Keratinocyte (primary cell): ENCODE measurements around the gene DCAF17. TPM values are rescaled to one million over a fixed set of nuclear protein-coding genes. Genes with fewer than 3 reads are reported as not detected.
"Not testable (repeated sequence)": the region's sequence is repeated elsewhere in the genome, so short reads cannot be mapped to it uniquely, and the experiment has no call there.

Experiments used
- DNase-seq: peaks from one replicate; pipeline ENCODE4 v3.0.0-alpha.2; 2011; ENCODE audit warnings: low read depth, missing footprints, low spot score
- FAIRE-seq: peaks from 2 replicates; lab custom pipeline; 2011; peaks lifted over from hg19 to GRCh38; lab: Jason Lieb, UNC
- H2AFZ ChIP-seq: 2 replicates; pipeline ENCODE4 v1.6.0; 2012; ENCODE audit warnings: low read length, control low read depth, inconsistent platforms; ENCODE audit not compliant: control insufficient read depth
- H3K27ac ChIP-seq: 2 replicates; pipeline ENCODE4 v1.5.1; 2011; ENCODE audit warnings: low read length; ENCODE audit not compliant: control insufficient read depth, insufficient read depth
- H3K27me3 ChIP-seq: 3 replicates; pipeline ENCODE4 v1.6.0; 2011; ENCODE audit warnings: low read length; ENCODE audit not compliant: control insufficient read depth, insufficient read depth; ENCODE audit errors: extremely low read depth
- H3K36me3 ChIP-seq, 2 experiments: 2 replicates in 1 of 2; 3 replicates in 1 of 2; pipeline ENCODE4 v1.5.1; 2011; ENCODE audit warnings: low read length in 2 of 2, mild to moderate bottlenecking in 1 of 2; ENCODE audit not compliant: control insufficient read depth in 2 of 2, insufficient read depth in 2 of 2; ENCODE audit errors: extremely low read depth in 1 of 2
- H3K4me1 ChIP-seq: 3 replicates; pipeline ENCODE4 v1.5.1; 2011; ENCODE audit warnings: low read length; ENCODE audit not compliant: control insufficient read depth, insufficient read depth; ENCODE audit errors: extremely low read depth
- H3K4me2 ChIP-seq: 3 replicates; pipeline ENCODE4 v1.6.0; 2011; ENCODE audit warnings: low read depth, low read length; ENCODE audit not compliant: control insufficient read depth, insufficient read depth; ENCODE audit errors: extremely low read depth
- H3K4me3 ChIP-seq, 3 experiments: fragments of 200-600 bp in 1 of 3; sonication (generic) in 1 of 3; 2 replicates in 2 of 3; 3 replicates in 1 of 3; pipeline ENCODE4 v1.5.1; 2011 to 2016; ENCODE audit warnings: low read length in 3 of 3, mild to moderate bottlenecking in 3 of 3, control low read depth in 2 of 3, inconsistent platforms in 1 of 3, low read depth in 1 of 3, mixed read lengths in 1 of 3, mixed run types in 1 of 3, moderate library complexity in 1 of 3; ENCODE audit not compliant: control insufficient read depth in 2 of 3, insufficient read depth in 2 of 3; ENCODE audit errors: extremely low read depth in 1 of 3
- H3K79me2 ChIP-seq: 2 replicates; pipeline ENCODE4 v1.6.0; 2012; ENCODE audit warnings: low read length; ENCODE audit not compliant: control insufficient read depth, insufficient read depth
- H3K9ac ChIP-seq: 3 replicates; pipeline ENCODE4 v1.6.0; 2011; ENCODE audit warnings: low read length; ENCODE audit not compliant: control insufficient read depth, insufficient read depth; ENCODE audit errors: extremely low read depth
- H3K9me1 ChIP-seq: 3 replicates; pipeline ENCODE4 v1.6.0; 2011; ENCODE audit warnings: low read length; ENCODE audit not compliant: control insufficient read depth, insufficient read depth; ENCODE audit errors: extremely low read depth
- H3K9me3 ChIP-seq: 2 replicates; pipeline ENCODE4 v1.5.1; 2012; ENCODE audit warnings: low read depth, low read length; ENCODE audit not compliant: control insufficient read depth
- H4K20me1 ChIP-seq: 3 replicates; pipeline ENCODE4 v1.6.0; 2011; ENCODE audit warnings: low read length; ENCODE audit not compliant: control insufficient read depth, insufficient read depth; ENCODE audit errors: extremely low read depth
- CTCF ChIP-seq, 3 experiments: IDR thresholded peaks in 1 of 3; conservative IDR thresholded peaks in 1 of 3; optimal IDR thresholded peaks in 1 of 3; 2 replicates in 2 of 3; 3 replicates in 1 of 3; pipeline versions ENCODE3 to v1.5.1; 2011; ENCODE audit warnings: low read length in 3 of 3, mild to moderate bottlenecking in 3 of 3, moderate library complexity in 2 of 3, control low read depth in 1 of 3, inconsistent platforms in 1 of 3; ENCODE audit not compliant: insufficient read depth in 2 of 3; ENCODE audit errors: extremely low read depth in 1 of 3
- EZH2 ChIP-seq: IDR thresholded peaks from one replicate; pipeline ENCODE4 v1.6.1; 2012; ENCODE audit warnings: inconsistent platforms, mild to moderate bottlenecking, low read length, moderate library complexity
- dilution Hi-C: fragments of 300-500 bp; cut with MboI; formaldehyde crosslinking; loops from one replicate; pipeline ENCODE4 v1.7.0; 2020; ENCODE audit warnings: low sequenced_read_pairs; ENCODE audit not compliant: extremely low pct_ligation_motif_present
- polyA plus RNA-seq, 5 experiments: library from polyadenylated mRNA; depleted of rRNA in 3 of 5; stranded (reverse) in 3 of 5; stranded (forward) in 1 of 5; unstranded in 1 of 5; fragments of >200 nt; gene quantifications; 1 replicate in 1 of 5; 2 replicates in 3 of 5; 3 replicates in 1 of 5; pipeline versions ENCODE4 v1.2.1 to v1.2.3, GENCODE V29; 2011 to 2012; ENCODE audit warnings: missing spikeins in 2 of 5, low read depth in 1 of 5, low replicate concordance in 1 of 5

Gene DCAF17
- polyA plus RNA-seq, 1 donor (not counting 4 experiments of a cell fraction or from before 2014, with no cell fraction given) = 22.9 TPM

- H2AFZ ChIP-seq = no peak overlapping the region
- H3K36me3 ChIP-seq = peaks cover 4 to 5% of the 10 kb centered on the region in 2 experiments
- no peak overlapping the region for H3K27ac ChIP-seq
- H3K9me1 ChIP-seq = no peaks in the 10 kb centered on the region
- peaks cover 67% of the 10 kb centered on the region for H3K79me2 ChIP-seq
- H3K9ac ChIP-seq = no peak overlapping the region
- TF ChIP-seq CTCF (optimal IDR thresholded peaks at IDR 0.05 in 1 of 3, IDR thresholded peaks at IDR 0.05 in 1 of 3, conservative IDR thresholded peaks at IDR 0.05 in 1 of 3; ENCODE audit: extremely low read depth in 1 of 3, insufficient read depth in 2 of 3, low read length in 3 of 3) = no peak
- no peak for TF ChIP-seq EZH2
- H3K4me2 ChIP-seq = no peak overlapping the region
- FAIRE-seq (no peak), DNase-seq (no peak)
- no peak overlapping the region for H3K4me3 ChIP-seq
- no peaks in the 10 kb centered on the region for H3K4me1 ChIP-seq
- H3K9me3 ChIP-seq = peaks cover 4% of the 10 kb centered on the region
- no peaks in the 10 kb centered on the region for H3K27me3 ChIP-seq
- no peaks in the 10 kb centered on the region for H4K20me1 ChIP-seq
- dilution Hi-C loops = no loop called here
Observed at GRCh38 chr2:171420728-171421563, 13.1 kb upstream of the DCAF17 start.

- dilution Hi-C loops, H3K9ac ChIP-seq, H3K4me1 ChIP-seq, H3K9me3 ChIP-seq, H3K4me2 ChIP-seq, H2AFZ ChIP-seq, H3K4me3 ChIP-seq, H3K36me3 ChIP-seq, H3K27ac ChIP-seq, H3K27me3 ChIP-seq, FAIRE-seq, H4K20me1 ChIP-seq, H3K9me1 ChIP-seq, DNase-seq: not testable (repeated sequence)
- peaks cover 82% of the 10 kb centered on the region for H3K79me2 ChIP-seq
Observed at GRCh38 chr2:171422710-171423495, 11.1 kb upstream of the DCAF17 start.
